DOHH2 (cell line): ENCODE data around the gene GRAMD2B.

Source experiments
- H3F3A ChIP-seq: fragments of 200-600 bp; sonication (generic), shearing (Covaris generic); 2 replicates; pipeline ENCODE4 v1.6.0; 2016; ENCODE audit warnings: antibody characterized with exemption, mild to moderate bottlenecking; ENCODE audit not compliant: control insufficient read depth, insufficient read depth
- H3K27ac ChIP-seq: fragments of 200-600 bp; sonication (generic); 2 replicates; pipeline ENCODE4 v1.5.1; 2014; ENCODE audit warnings: low read depth, mild to moderate bottlenecking, low read length, moderate library complexity
- H3K27me3 ChIP-seq: fragments of 200-600 bp; sonication (generic); 2 replicates; pipeline ENCODE4 v1.6.1; 2014; ENCODE audit warnings: mild to moderate bottlenecking, low read length, mixed read lengths; ENCODE audit not compliant: control insufficient read depth
- H3K36me3 ChIP-seq: fragments of 200-600 bp; sonication (generic); 2 replicates; pipeline ENCODE4 v1.6.1; 2014; ENCODE audit warnings: mild to moderate bottlenecking, low read length, moderate library complexity, mixed read lengths; ENCODE audit not compliant: control insufficient read depth
- H3K4me1 ChIP-seq: fragments of 200-600 bp; sonication (generic); 2 replicates; pipeline ENCODE4 v1.6.1; 2014; ENCODE audit warnings: mild to moderate bottlenecking, low read length, mixed read lengths; ENCODE audit not compliant: control insufficient read depth
- H3K4me2 ChIP-seq: fragments of 200-600 bp; sonication (generic); 2 replicates; pipeline ENCODE4 v1.6.0; 2014; ENCODE audit warnings: mild to moderate bottlenecking, low read length, moderate library complexity
- H3K4me3 ChIP-seq: fragments of 200-600 bp; sonication (generic); 2 replicates; pipeline ENCODE4 v1.5.1; 2014; ENCODE audit warnings: mild to moderate bottlenecking, low read length, mixed read lengths
- H3K79me2 ChIP-seq: fragments of 200-600 bp; sonication (generic); 2 replicates; pipeline ENCODE4 v1.6.1; 2014; ENCODE audit warnings: mild to moderate bottlenecking, low read length, mixed read lengths; ENCODE audit not compliant: control insufficient read depth
- H3K9me2 ChIP-seq: fragments of 200-600 bp; sonication (generic); replicated peaks from 2 replicates; pipeline ENCODE4 v1.6.1; 2014; ENCODE audit warnings: mild to moderate bottlenecking, low read length, mixed read lengths; ENCODE audit not compliant: control insufficient read depth
- H3K9me3 ChIP-seq: fragments of 200-600 bp; sonication (generic); 2 replicates; pipeline ENCODE4 v1.6.1; 2014; ENCODE audit warnings: antibody characterized with exemption, low read length, mixed read lengths; ENCODE audit not compliant: control insufficient read depth, insufficient read depth
- H4K20me1 ChIP-seq: fragments of 200-600 bp; sonication (generic); 2 replicates; pipeline ENCODE4 v1.6.0; 2014; ENCODE audit warnings: low read depth, mild to moderate bottlenecking, antibody characterized with exemption, low read length, moderate library complexity; ENCODE audit not compliant: control insufficient read depth, insufficient read depth
- CTCF ChIP-seq: fragments of 200-600 bp; sonication (generic); IDR thresholded peaks from one replicate; pipeline ENCODE4 v1.5.1; 2014; ENCODE audit warnings: antibody characterized with exemption, mild to moderate bottlenecking, low read depth, low read length; ENCODE audit not compliant: poor library complexity, severe bottlenecking
- EZH2phosphoT487 ChIP-seq: fragments of 200-600 bp; sonication (generic); IDR thresholded peaks from 2 replicates; pipeline ENCODE4 v1.6.1; 2017; ENCODE audit warnings: borderline replicate concordance, mild to moderate bottlenecking, antibody characterized with exemption, low read length, moderate library complexity, mixed read lengths

The GRAMD2B gene

GRCh38 chr5:126422994-126423788, at the start of gene GRAMD2B:
Gene GRAMD2B, plus strand, starts transcription at chr5:126423409. Its CDS starts 198 bp downstream, at chr5:126423607.
- Histone ChIP-seq H3K27ac (peak within 1 kb of the TSS; percentile 3; the same call in 1 of the 2 replicates), H3K27me3 (no peaks in the 10 kb centered on the region), H3K9me3 (no peaks in the 10 kb centered on the region), H3K9me2 (no peaks in the 10 kb centered on the region), H3K36me3 (no peaks in the 10 kb centered on the region), H3K4me2 (peak within 1 kb of the TSS; percentile 65), H3K79me2 (no peaks in the 10 kb centered on the region), H3K4me1 (peaks cover 5% of the 10 kb centered on the region), H3F3A (no peaks in the 10 kb centered on the region), H4K20me1 (no peaks in the 10 kb centered on the region), H3K4me3 (peak within 1 kb of the TSS; percentile 80)
- no peak for TF ChIP-seq CTCF
- TF ChIP-seq EZH2phosphoT487: no peak

- TF ChIP-seq CTCF (no peak), EZH2phosphoT487 (no peak)
- Histone ChIP-seq H3F3A (no peaks in the 10 kb centered on the region), H3K27ac (no peak overlapping the region), H3K9me3 (no peaks in the 10 kb centered on the region), H3K27me3 (0 out of 2 replicates have a peak, but pooled peaks cover 3% of the 10 kb centered on the region), H3K4me2 (no peak overlapping the region), H3K9me2 (no peaks in the 10 kb centered on the region), H3K36me3 (no peaks in the 10 kb centered on the region), H3K4me3 (no peak overlapping the region), H3K4me1 (no peaks in the 10 kb centered on the region), H4K20me1 (no peaks in the 10 kb centered on the region), H3K79me2 (no peaks in the 10 kb centered on the region)
Measured at GRCh38 chr5:126374109-126374416, 49.1 kb upstream of the GRAMD2B start.

GRCh38 chr5:126376443-126376842, 46.8 kb upstream of the GRAMD2B start:
- no peaks in the 10 kb centered on the region for H3F3A ChIP-seq
- 0 out of 2 replicates have a peak, but pooled peaks cover 3% of the 10 kb centered on the region for H3K27me3 ChIP-seq
- H3K27ac ChIP-seq: no peak overlapping the region
- no peak overlapping the region for H3K4me2 ChIP-seq
- TF ChIP-seq CTCF (no peak), EZH2phosphoT487 (no peak)
- no peaks in the 10 kb centered on the region for H3K36me3 ChIP-seq
- no peak overlapping the region for H3K4me3 ChIP-seq
- H3K9me3 ChIP-seq: no peaks in the 10 kb centered on the region
- H3K9me2 ChIP-seq: no peaks in the 10 kb centered on the region
- H4K20me1 ChIP-seq: no peaks in the 10 kb centered on the region
- no peaks in the 10 kb centered on the region for H3K4me1 ChIP-seq
- no peaks in the 10 kb centered on the region for H3K79me2 ChIP-seq
